Fibroblast of skin of back (primary cell): Measurements from ENCODE around the gene C4orf50.
"Not testable (repeated sequence)": the region's sequence is repeated elsewhere in the genome, so short reads cannot be mapped to it uniquely, and the experiment has no call there.

ENCODE experiments used
- DNase-seq: peaks from one replicate; pipeline ENCODE4 v3.0.0-alpha.2; 2013

The C4orf50 gene

GRCh38 chr4:5965225-5965624 lies 53.0 kb downstream of the C4orf50 start:
- DNase-seq, result no peak

GRCh38 chr4:5964030-5964429 lies 54.2 kb downstream of the C4orf50 start:
- DNase-seq, result no peak

GRCh38 chr4:5963611-5964010 lies 54.6 kb downstream of the C4orf50 start:
- no peak for DNase-seq

GRCh38 chr4:5962416-5962815 lies 55.8 kb downstream of the C4orf50 start:
- no peak for DNase-seq

- no peak for DNase-seq
These were observed 57.9 kb downstream of the C4orf50 start for GRCh38 chr4:5960252-5960880.

- DNase-seq, result no peak
These were observed 58.8 kb downstream of the C4orf50 start for GRCh38 chr4:5959211-5959982.

GRCh38 chr4:5958199-5958735 lies 60.0 kb downstream of the C4orf50 start:
- no peak for DNase-seq

GRCh38 chr4:5957076-5957475 lies 61.2 kb downstream of the C4orf50 start:
- no peak for DNase-seq

GRCh38 chr4:5956285-5957021 lies 61.8 kb downstream of the C4orf50 start:
- no peak for DNase-seq

GRCh38 chr4:5955856-5956255 lies 62.4 kb downstream of the C4orf50 start:
- no peak for DNase-seq

GRCh38 chr4:5955201-5955821 lies 62.9 kb downstream of the C4orf50 start:
- DNase-seq, result no peak

- no peak for DNase-seq
These were observed 64.0 kb downstream of the C4orf50 start for GRCh38 chr4:5954056-5954760.

GRCh38 chr4:5952975-5953951 lies 65.0 kb downstream of the C4orf50 start:
- DNase-seq, result no peak

- DNase-seq, result no peak
These were observed 65.8 kb downstream of the C4orf50 start for GRCh38 chr4:5952286-5952974.

GRCh38 chr4:5946653-5947052 lies 71.6 kb downstream of the C4orf50 start:
- not testable (repeated sequence) for DNase-seq

- DNase-seq, result no peak
These were observed 72.3 kb downstream of the C4orf50 start for GRCh38 chr4:5945936-5946335.

GRCh38 chr4:5945171-5945570 lies 73.1 kb downstream of the C4orf50 start:
- DNase-seq, result no peak

- no peak for DNase-seq
These were observed 74.7 kb downstream of the C4orf50 start for GRCh38 chr4:5943561-5943960.

- DNase-seq, result no peak
These were observed 75.3 kb downstream of the C4orf50 start for GRCh38 chr4:5942947-5943346.

GRCh38 chr4:5941601-5942000 lies 76.6 kb downstream of the C4orf50 start:
- DNase-seq, result no peak
